ENCODE results near the gene MAML2.
"Not testable (repeated sequence)": the region's sequence is repeated elsewhere in the genome, so short reads cannot be mapped to it uniquely, and the experiment has no call there.

The MAML2 gene

GRCh38 chr11:96187822-96188221, 155.2 kb downstream of the MAML2 start:
- DNase-seq (ENCODE audit: low spot score), result peak; percentile 25

- DNase-seq (ENCODE audit: low spot score), result no peak
Observed at GRCh38 chr11:96186806-96187205, 156.2 kb downstream of the MAML2 start.

- DNase-seq (ENCODE audit: low spot score), result no peak
Observed at GRCh38 chr11:96185220-96185768, 157.7 kb downstream of the MAML2 start.

- not testable (repeated sequence) for DNase-seq (ENCODE audit: low spot score)
Observed at GRCh38 chr11:96180937-96181336, 162.1 kb downstream of the MAML2 start.

GRCh38 chr11:96180341-96180740, 162.7 kb downstream of the MAML2 start:
- DNase-seq (ENCODE audit: low spot score), result no peak

- DNase-seq (ENCODE audit: low spot score), result no peak
Observed at GRCh38 chr11:96179905-96180304, 163.1 kb downstream of the MAML2 start.

GRCh38 chr11:96178887-96179279, 164.1 kb downstream of the MAML2 start:
- DNase-seq (ENCODE audit: low spot score), result no peak

GRCh38 chr11:96178049-96178886, 164.7 kb downstream of the MAML2 start:
- no peak for DNase-seq (ENCODE audit: low spot score)

- no peak for DNase-seq (ENCODE audit: low spot score)
Observed at GRCh38 chr11:96177146-96177545, 165.8 kb downstream of the MAML2 start.

GRCh38 chr11:96173906-96174305, 169.1 kb downstream of the MAML2 start:
- no peak for DNase-seq (ENCODE audit: low spot score)

GRCh38 chr11:96173422-96173821, 169.6 kb downstream of the MAML2 start:
- no peak for DNase-seq (ENCODE audit: low spot score)

GRCh38 chr11:96172604-96173003, 170.4 kb downstream of the MAML2 start:
- no peak for DNase-seq (ENCODE audit: low spot score)

- DNase-seq (ENCODE audit: low spot score), result no peak
Observed at GRCh38 chr11:96169250-96169649, 173.7 kb downstream of the MAML2 start.

- peak; percentile 41 for DNase-seq (ENCODE audit: low spot score)
Observed at GRCh38 chr11:96168623-96169022, 174.4 kb downstream of the MAML2 start.

- no peak for DNase-seq (ENCODE audit: low spot score)
Observed at GRCh38 chr11:96167787-96168186, 175.2 kb downstream of the MAML2 start.

- DNase-seq (ENCODE audit: low spot score), result no peak
Observed at GRCh38 chr11:96167203-96167758, 175.7 kb downstream of the MAML2 start.

GRCh38 chr11:96162816-96163499, 180.0 kb downstream of the MAML2 start:
- DNase-seq (ENCODE audit: low spot score), result no peak

GRCh38 chr11:96161307-96162089, 181.5 kb downstream of the MAML2 start:
- no peak for DNase-seq (ENCODE audit: low spot score)

GRCh38 chr11:96160732-96161306, 182.2 kb downstream of the MAML2 start:
- no peak for DNase-seq (ENCODE audit: low spot score)

- no peak for DNase-seq (ENCODE audit: low spot score)
Observed at GRCh38 chr11:96159968-96160367, 183.0 kb downstream of the MAML2 start.

- no peak for DNase-seq (ENCODE audit: low spot score)
Observed at GRCh38 chr11:96158126-96158525, 184.9 kb downstream of the MAML2 start.

- DNase-seq (ENCODE audit: low spot score), result no peak
Observed at GRCh38 chr11:96157517-96157873, 185.5 kb downstream of the MAML2 start.
